Measurements from ENCODE around the gene LRPAP1.
"Not testable (repeated sequence)": the region's sequence is repeated elsewhere in the genome, so short reads cannot be mapped to it uniquely, and the experiment has no call there.

GRCh38 chr4:3538906-3539305 lies 6.7 kb upstream of the LRPAP1 start:
- not testable (repeated sequence) for TF ChIP-seq CTCF, POLR2AphosphoS5, EP300, POLR2A (IDR thresholded peaks at IDR 0.05)

Measured in stomach (tissue), 4 donors.